HUES6 (cell line): ENCODE data around the gene PHYKPL.

Source experiments
- H3K27ac ChIP-seq: 2 replicates; pipeline ENCODE4 v1.7.0; 2013; ENCODE audit warnings: low read depth, mild to moderate bottlenecking, low read length, inconsistent platforms
- H3K27me3 ChIP-seq: 2 replicates; pipeline ENCODE4 v1.6.1; 2013; ENCODE audit warnings: low read length; ENCODE audit not compliant: control insufficient read depth, insufficient read depth
- H3K36me3 ChIP-seq: 2 replicates; pipeline ENCODE4 v1.6.1; 2013; ENCODE audit warnings: low read length; ENCODE audit not compliant: control insufficient read depth, insufficient read depth
- H3K4me1 ChIP-seq: 2 replicates; pipeline ENCODE4 v1.6.1; 2013; ENCODE audit warnings: low read length; ENCODE audit not compliant: control insufficient read depth, insufficient read depth
- H3K4me3 ChIP-seq: 2 replicates; pipeline ENCODE4 v1.5.1; 2013; ENCODE audit warnings: low read depth, low read length
- H3K9ac ChIP-seq: one replicate; pipeline ENCODE4 v1.6.1; 2013; ENCODE audit warnings: mild to moderate bottlenecking, low read length
- H3K9me3 ChIP-seq: 2 replicates; pipeline ENCODE4 v1.6.1; 2013; ENCODE audit warnings: low read depth, low read length; ENCODE audit not compliant: control insufficient read depth, insufficient read depth

PHYKPL gene

GRCh38 chr5:178248750-178249149, 16.1 kb upstream of the PHYKPL start:
- H3K27ac ChIP-seq, result no peak overlapping the region
- no peak overlapping the region for H3K4me3 ChIP-seq
- H3K4me1 ChIP-seq, result peaks cover 3% of the 10 kb centered on the region; the same call in 1 of the 2 replicates
- no peak overlapping the region for H3K9ac ChIP-seq
- H3K27me3 ChIP-seq, result no peaks in the 10 kb centered on the region
- H3K9me3 ChIP-seq, result no peaks in the 10 kb centered on the region
- no peaks in the 10 kb centered on the region for H3K36me3 ChIP-seq

DNA sequence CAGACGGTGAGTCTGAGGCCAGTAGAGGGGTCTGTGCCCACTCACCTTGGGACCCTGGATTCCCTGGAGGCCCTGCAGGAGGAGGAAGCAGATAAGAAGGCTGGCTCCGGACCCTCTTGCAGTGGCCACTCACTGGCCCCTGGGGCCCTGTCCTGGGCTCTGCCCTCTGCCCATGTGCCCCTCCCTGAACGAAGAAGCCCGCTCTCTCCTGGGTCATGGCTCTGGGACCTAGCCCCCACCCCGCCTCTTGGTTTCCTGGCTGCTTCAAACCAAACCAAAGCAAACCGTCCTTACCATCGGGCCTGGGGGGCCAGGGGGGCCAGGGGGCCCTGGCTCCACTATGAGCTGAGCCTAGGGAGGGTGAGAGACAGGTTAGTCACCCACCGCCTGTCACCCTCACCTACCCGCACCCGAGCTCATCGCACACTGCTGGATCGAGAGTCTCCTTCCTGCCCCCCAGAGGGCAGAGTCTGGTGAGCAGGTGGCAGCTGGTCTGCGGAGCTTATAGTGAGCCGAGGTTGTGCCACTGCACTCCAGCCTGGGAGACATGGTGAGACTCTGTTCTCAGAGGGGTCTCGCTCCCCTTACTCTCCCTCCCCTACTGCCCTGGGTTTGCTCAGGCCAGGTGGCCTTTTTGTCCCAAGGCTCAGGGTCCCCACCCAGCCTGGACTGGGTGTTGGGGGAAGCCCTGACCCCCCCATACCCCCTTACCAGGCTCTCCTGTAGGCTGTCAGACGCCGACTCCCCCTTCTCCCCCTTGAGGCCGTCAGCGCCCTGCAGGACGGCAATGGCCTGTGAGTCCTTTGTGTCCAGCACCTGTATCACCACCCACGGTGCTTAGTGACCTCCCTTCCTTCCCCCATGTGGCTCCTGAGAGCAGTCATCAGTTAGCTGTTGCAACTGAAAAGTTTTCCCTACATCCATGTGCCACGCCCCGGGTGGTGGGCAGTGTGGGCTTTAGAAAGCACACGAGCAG, 15.2 kb upstream of the PHYKPL start:
- Histone ChIP-seq H3K4me1 (peaks cover 3% of the 10 kb centered on the region; the same call in 1 of the 2 replicates), H3K36me3 (no peaks in the 10 kb centered on the region), H3K4me3 (no peak overlapping the region), H3K9me3 (no peaks in the 10 kb centered on the region), H3K27me3 (no peaks in the 10 kb centered on the region), H3K27ac (no peak overlapping the region), H3K9ac (no peak overlapping the region)

GRCh38 chr5:178246624-178247279, 14.2 kb upstream of the PHYKPL start:
- Histone ChIP-seq H3K4me3 (no peak overlapping the region), H3K4me1 (peaks cover 3% of the 10 kb centered on the region; the same call in 1 of the 2 replicates), H3K9me3 (no peaks in the 10 kb centered on the region), H3K36me3 (no peaks in the 10 kb centered on the region), H3K27ac (no peak overlapping the region), H3K9ac (no peak overlapping the region), H3K27me3 (no peaks in the 10 kb centered on the region)

DNA sequence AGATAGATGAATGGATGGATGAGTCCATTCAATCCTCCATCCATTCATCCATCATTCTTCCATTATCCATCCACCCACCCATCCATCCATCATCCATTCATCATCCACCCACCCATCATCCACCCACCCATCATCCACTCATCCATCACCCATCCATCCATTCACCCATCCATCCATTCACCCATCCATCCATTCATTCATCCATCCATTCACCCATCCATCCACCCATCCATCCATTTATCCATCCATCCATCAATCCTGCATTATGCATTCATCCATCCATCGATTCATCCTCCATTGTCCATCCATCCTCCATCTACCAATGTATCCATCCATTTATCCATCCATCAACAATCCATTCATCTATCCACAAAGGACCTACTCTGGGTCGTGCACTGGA, 12.8 kb upstream of the PHYKPL start:
- Histone ChIP-seq H3K9ac (no peak overlapping the region), H3K4me1 (peaks cover 3% of the 10 kb centered on the region; the same call in 1 of the 2 replicates), H3K36me3 (no peaks in the 10 kb centered on the region), H3K27ac (no peak overlapping the region), H3K27me3 (no peaks in the 10 kb centered on the region), H3K4me3 (no peak overlapping the region), H3K9me3 (no peaks in the 10 kb centered on the region)

- H3K36me3 ChIP-seq, result no peaks in the 10 kb centered on the region
- H3K27ac ChIP-seq, result no peak overlapping the region
- no peak overlapping the region for H3K9ac ChIP-seq
- no peak overlapping the region for H3K4me3 ChIP-seq
- H3K4me1 ChIP-seq, result peaks cover 3% of the 10 kb centered on the region; the same call in 1 of the 2 replicates
- no peaks in the 10 kb centered on the region for H3K27me3 ChIP-seq
- H3K9me3 ChIP-seq, result no peaks in the 10 kb centered on the region
These were observed 12.0 kb upstream of the PHYKPL start for GRCh38 chr5:178244576-178244975.

DNA sequence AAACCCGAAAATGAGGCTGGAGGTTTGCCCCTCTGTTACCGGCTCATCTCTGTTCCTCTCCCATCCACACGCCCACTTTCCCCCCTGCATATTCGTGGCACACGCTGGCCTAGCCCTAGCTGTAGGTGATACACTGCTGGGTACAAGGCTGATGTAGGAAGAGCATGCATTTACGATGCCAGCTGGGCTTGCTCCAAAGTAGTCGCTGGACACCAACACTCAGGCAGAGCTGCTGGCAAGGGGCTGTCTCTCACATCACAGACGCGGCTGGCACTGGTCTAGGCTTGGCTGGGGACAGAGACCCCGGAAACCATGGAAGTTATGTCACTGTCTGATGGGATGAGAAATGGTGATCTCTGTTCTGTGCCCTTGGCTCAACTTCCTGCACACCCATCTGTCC, 9.8 kb upstream of the PHYKPL start:
- Histone ChIP-seq H3K4me1 (peaks cover 9% of the 10 kb centered on the region; the same call in 1 of the 2 replicates), H3K4me3 (no peak overlapping the region), H3K36me3 (no peaks in the 10 kb centered on the region), H3K27ac (no peak overlapping the region), H3K9me3 (no peaks in the 10 kb centered on the region), H3K27me3 (no peaks in the 10 kb centered on the region), H3K9ac (no peak overlapping the region)

- Histone ChIP-seq H3K27ac (no peak overlapping the region), H3K9me3 (no peaks in the 10 kb centered on the region)
These were observed 9.2 kb upstream of the PHYKPL start for GRCh38 chr5:178241688-178242231.

GRCh38 chr5:178241231-178241663, 8.6 kb upstream of the PHYKPL start:
- H3K4me3 ChIP-seq, result no peak overlapping the region
- H3K27me3 ChIP-seq, result no peaks in the 10 kb centered on the region
- no peaks in the 10 kb centered on the region for H3K36me3 ChIP-seq
- peaks cover 6% of the 10 kb centered on the region; the same call in 1 of the 2 replicates for H3K4me1 ChIP-seq
- H3K9me3 ChIP-seq, result no peaks in the 10 kb centered on the region
- no peak overlapping the region for H3K27ac ChIP-seq
- H3K9ac ChIP-seq, result no peak overlapping the region

More at GRCh38 chr5:178241688-178242231, 9.2 kb upstream of the PHYKPL start:
- no peak overlapping the region for H3K9ac ChIP-seq
- no peak overlapping the region for H3K4me3 ChIP-seq
- peaks cover 7% of the 10 kb centered on the region; the same call in 1 of the 2 replicates for H3K4me1 ChIP-seq
- no peaks in the 10 kb centered on the region for H3K36me3 ChIP-seq
- H3K27me3 ChIP-seq, result no peaks in the 10 kb centered on the region

DNA sequence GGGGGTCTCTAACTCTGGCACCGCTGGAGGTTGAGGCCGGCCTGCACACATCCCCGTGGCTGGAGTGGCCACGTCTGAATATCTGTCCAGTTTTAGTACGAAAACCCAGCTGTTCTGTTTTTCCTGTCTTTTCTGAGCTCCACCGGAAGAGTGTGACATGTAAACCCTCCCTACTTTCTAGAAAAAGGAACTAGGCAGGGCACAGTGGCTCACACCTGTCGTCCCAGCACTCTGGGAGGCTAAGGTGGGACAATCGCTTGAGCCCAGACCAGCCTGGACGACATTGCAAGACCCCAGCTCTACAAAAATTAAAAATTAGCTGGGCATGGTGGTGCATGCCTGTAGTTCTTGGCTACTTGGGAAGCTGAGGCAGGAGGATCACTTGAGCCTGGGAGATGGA, 8.2 kb upstream of the PHYKPL start:
- no peaks in the 10 kb centered on the region for H3K36me3 ChIP-seq
- peaks cover 6% of the 10 kb centered on the region; the same call in 1 of the 2 replicates for H3K4me1 ChIP-seq
- no peak overlapping the region for H3K4me3 ChIP-seq
- H3K9ac ChIP-seq, result no peak overlapping the region
- H3K27me3 ChIP-seq, result no peaks in the 10 kb centered on the region
- H3K27ac ChIP-seq, result no peak overlapping the region
- no peaks in the 10 kb centered on the region for H3K9me3 ChIP-seq

GRCh38 chr5:178240341-178240741, 7.7 kb upstream of the PHYKPL start:
- no peak overlapping the region for H3K4me3 ChIP-seq
- no peaks in the 10 kb centered on the region for H3K27me3 ChIP-seq
- H3K4me1 ChIP-seq, result peaks cover 6% of the 10 kb centered on the region; the same call in 1 of the 2 replicates
- H3K36me3 ChIP-seq, result no peaks in the 10 kb centered on the region
- H3K9ac ChIP-seq, result no peak overlapping the region
- no peak overlapping the region for H3K27ac ChIP-seq
- H3K9me3 ChIP-seq, result no peaks in the 10 kb centered on the region
